Measurements from ENCODE around the gene RGS5.

GRCh38 chr1:163093169-163093568 lies 109.5 kb downstream of the RGS5 start:
- TF ChIP-seq CTCF (IDR thresholded peaks at IDR 0.05 in 2 of 3, conservative IDR thresholded peaks at IDR 0.05 in 1 of 3; ENCODE audit: borderline replicate concordance in 1 of 3, insufficient read depth in 1 of 3, low read depth in 2 of 3, low read length in 2 of 3) (no peak), EZH2phosphoT487 (IDR thresholded peaks at IDR 0.05; ENCODE audit: borderline replicate concordance) (no peak), CEBPB (IDR thresholded peaks at IDR 0.05; ENCODE audit: low read depth) (no peak), YY1 (IDR thresholded peaks at IDR 0.05; ENCODE audit: extremely low read depth, insufficient replicate concordance, low read depth, low read length) (no peak), POLR2AphosphoS5 (IDR thresholded peaks at IDR 0.05; ENCODE audit: low read depth, low read length) (no peak), EZH2 (IDR thresholded peaks at IDR 0.05) (no peak), TCF7L2 (IDR thresholded peaks at IDR 0.05; ENCODE audit: borderline replicate concordance, extremely low read depth, insufficient read depth, insufficient read length) (no peak), ZNF274 (IDR thresholded peaks at IDR 0.05; ENCODE audit: low read depth, low read length) (no peak), RAD21 (IDR thresholded peaks at IDR 0.05; ENCODE audit: low read depth) (no peak)
- TF ChIP-seq, protein P1, sequence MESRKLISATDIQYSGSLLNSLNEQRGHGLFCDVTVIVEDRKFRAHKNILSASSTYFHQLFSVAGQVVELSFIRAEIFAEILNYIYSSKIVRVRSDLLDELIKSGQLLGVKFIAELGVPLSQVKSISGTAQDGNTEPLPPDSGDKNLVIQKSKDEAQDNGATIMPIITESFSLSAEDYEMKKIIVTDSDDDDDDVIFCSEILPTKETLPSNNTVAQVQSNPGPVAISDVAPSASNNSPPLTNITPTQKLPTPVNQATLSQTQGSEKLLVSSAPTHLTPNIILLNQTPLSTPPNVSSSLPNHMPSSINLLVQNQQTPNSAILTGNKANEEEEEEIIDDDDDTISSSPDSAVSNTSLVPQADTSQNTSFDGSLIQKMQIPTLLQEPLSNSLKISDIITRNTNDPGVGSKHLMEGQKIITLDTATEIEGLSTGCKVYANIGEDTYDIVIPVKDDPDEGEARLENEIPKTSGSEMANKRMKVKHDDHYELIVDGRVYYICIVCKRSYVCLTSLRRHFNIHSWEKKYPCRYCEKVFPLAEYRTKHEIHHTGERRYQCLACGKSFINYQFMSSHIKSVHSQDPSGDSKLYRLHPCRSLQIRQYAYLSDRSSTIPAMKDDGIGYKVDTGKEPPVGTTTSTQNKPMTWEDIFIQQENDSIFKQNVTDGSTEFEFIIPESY (IDR thresholded peaks at IDR 0.05; ENCODE audit: extremely low read depth, insufficient replicate concordance, low read length): no peak

Measured in HCT116 (cell line).